T-cell (primary cell): ENCODE measurements around the gene TUBA4A. TPM values are rescaled to one million over a fixed set of nuclear protein-coding genes. Genes with fewer than 3 reads are reported as not detected.
"Not testable (repeated sequence)": the region's sequence is repeated elsewhere in the genome, so short reads cannot be mapped to it uniquely, and the experiment has no call there.

Experiments used
- ATAC-seq, 4 experiments: fragments of 200-7000 bp in 3 of 4; fragments of 150-1000 bp in 1 of 4; cut with Tn5 transposase; replicated peaks in 1 of 4; 1 replicate in 3 of 4; 2 replicates in 1 of 4; pipeline ENCODE4 v1.10.0; 2021; ENCODE audit warnings: moderate library complexity in 3 of 4, mild to moderate bottlenecking in 2 of 4, moderate number of reproducible peaks in 1 of 4
- CTCF ChIA-PET, 2 donors: fragments of 300-600 bp; sonication (Branson Sonifier 250); formaldehyde crosslinking; loops; one replicate each; lab custom pipeline; 2022; ENCODE audit warnings: antibody characterized with exemption in 2 of 2; lab: Charles Lee
- POLR2A ChIA-PET, 2 donors: fragments of 300-600 bp; sonication (Branson Sonifier 250); formaldehyde crosslinking; loops; one replicate each; lab custom pipeline; 2022; ENCODE audit warnings: antibody characterized with exemption in 2 of 2; lab: Charles Lee
- DNase-seq, 35 experiments: peaks; one replicate each; pipeline versions ENCODE4 v3.0.0 to v3.0.0-alpha.2; 2013 to 2023
- H3K27ac ChIP-seq: one replicate; pipeline ENCODE4 v1.5.1; 2013; ENCODE audit warnings: low read length
- H3K27me3 ChIP-seq, 2 experiments: replicated peaks in 1 of 2; 1 replicate in 1 of 2; 2 replicates in 1 of 2; pipeline versions ENCODE4 v1.6.1 to v1.7.0; 2013; ENCODE audit warnings: low read length in 1 of 2, mixed read lengths in 1 of 2; ENCODE audit not compliant: control insufficient read depth in 2 of 2, insufficient read depth in 2 of 2; ENCODE audit errors: extremely low read depth in 1 of 2
- H3K36me3 ChIP-seq, 2 donors: 1 replicate in 1 of 2; 2 replicates in 1 of 2; pipeline versions ENCODE4 v1.6.1 to v1.7.0; 2013; ENCODE audit warnings: low read length in 1 of 2; ENCODE audit not compliant: control insufficient read depth in 2 of 2, insufficient read depth in 1 of 2; ENCODE audit errors: extremely low read depth in 1 of 2
- H3K4me1 ChIP-seq, 2 experiments: 1 replicate in 1 of 2; 2 replicates in 1 of 2; pipeline versions ENCODE4 v1.6.1 to v1.7.0; 2013; ENCODE audit warnings: low read length in 2 of 2, mixed read lengths in 1 of 2; ENCODE audit not compliant: insufficient read depth in 2 of 2, control insufficient read depth in 1 of 2; ENCODE audit errors: extremely low read depth in 1 of 2
- H3K4me3 ChIP-seq, 2 donors: 1 replicate in 1 of 2; 2 replicates in 1 of 2; pipeline versions ENCODE4 v1.5.1 to v1.7.0; 2013; ENCODE audit warnings: mild to moderate bottlenecking in 2 of 2, low read length in 1 of 2, moderate library complexity in 1 of 2; ENCODE audit not compliant: control insufficient read depth in 1 of 2; ENCODE audit errors: extremely low read depth in 1 of 2
- H3K9me3 ChIP-seq: 2 replicates; pipeline ENCODE4 v1.7.0; 2013
- H3K27ac Mint-ChIP-seq, 2 donors: one replicate each; pipeline ENCODE4 v1.8.0; 2020 to 2021; ENCODE audit warnings: mild to moderate bottlenecking in 2 of 2, mixed read lengths in 2 of 2
- H3K27me3 Mint-ChIP-seq, 2 donors: one replicate each; pipeline ENCODE4 v1.8.0; 2021 to 2022; ENCODE audit warnings: mixed read lengths in 2 of 2
- H3K36me3 Mint-ChIP-seq: one replicate; pipeline ENCODE4 v1.8.0; 2021; ENCODE audit warnings: mixed read lengths
- H3K4me1 Mint-ChIP-seq, 3 donors: one replicate each; pipeline ENCODE4 v1.8.0; 2020 to 2022; ENCODE audit warnings: mixed read lengths in 3 of 3, mild to moderate bottlenecking in 1 of 3
- H3K4me3 Mint-ChIP-seq, 3 donors: one replicate each; pipeline ENCODE4 v1.8.0; 2020 to 2022; ENCODE audit warnings: mild to moderate bottlenecking in 3 of 3, mixed read lengths in 3 of 3, moderate library complexity in 3 of 3
- H3K9me3 Mint-ChIP-seq, 3 donors: one replicate each; pipeline ENCODE4 v1.8.0; 2020 to 2022; ENCODE audit warnings: mixed read lengths in 3 of 3
- WGBS: methylation state at CpG from one replicate; pipeline ENCODE4 v1.1.5; 2013; ENCODE audit warnings: missing lambda C conversion rate; ENCODE audit not compliant: insufficient coverage; 5-methylcytosine and 5-hydroxymethylcytosine counted together
- total RNA-seq, 35 experiments: library from RNA in 6 of 35; stranded (reverse) in 6 of 35; fragments of 120-200 nt in 1 of 35; gene quantifications; one replicate each; pipeline versions ENCODE4 v1.2.1 to v1.2.4 and lab custom pipeline; 2013 to 2026

Gene TUBA4A
- total RNA-seq, 5 donors from 2014 or later (not counting 1 experiment from before 2014, with no cell fraction given), result 108 to 196 (median 121) TPM

DNA sequence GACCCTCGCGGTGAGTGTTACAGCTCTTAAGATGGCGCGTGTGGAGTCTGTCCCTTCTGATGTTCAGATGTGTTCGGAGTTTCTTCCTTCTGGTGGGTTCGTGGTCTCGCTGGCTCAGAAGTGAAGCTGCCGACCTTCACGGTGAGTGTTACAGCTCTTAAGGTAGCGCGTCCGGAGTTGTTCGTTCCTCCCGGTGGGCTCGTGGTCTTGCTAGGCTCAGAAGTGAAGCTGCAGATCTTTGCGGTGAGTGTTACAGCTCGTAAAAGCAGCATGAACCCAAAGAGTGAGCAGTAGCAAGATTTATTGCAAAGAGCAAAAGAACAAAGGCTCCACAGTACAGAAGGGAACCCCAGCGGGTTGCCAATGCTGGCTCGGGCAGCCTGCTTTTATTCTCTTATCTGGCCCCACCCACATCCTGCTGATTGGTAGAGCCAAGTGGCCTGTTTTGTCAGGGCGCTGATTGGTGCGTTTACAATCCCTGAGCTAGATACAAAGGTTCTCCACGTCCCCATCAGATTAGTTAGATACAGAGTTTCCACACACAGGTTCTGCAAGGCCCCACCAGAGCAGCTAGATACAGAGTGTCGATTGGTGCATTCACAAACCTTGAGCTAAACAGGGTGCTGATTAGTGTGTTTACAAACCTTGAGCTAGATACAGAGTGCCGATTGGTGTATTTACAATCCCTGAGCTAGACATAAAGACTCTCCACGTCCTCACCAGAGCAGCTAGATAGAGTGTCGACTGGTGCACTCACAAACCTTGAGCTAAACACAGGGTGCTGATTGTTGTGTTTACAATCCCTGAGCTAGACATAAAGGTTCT, 53.0 kb downstream of the TUBA4A start:
- H3K4me1 Mint-ChIP-seq, result peaks cover 16 to 20% (median 16%) of the 10 kb centered on the region in 3 donors
- not testable (repeated sequence) for H3K27me3 ChIP-seq, H3K9me3 ChIP-seq, H3K36me3 ChIP-seq, H3K9me3 Mint-ChIP-seq, ATAC-seq, H3K36me3 Mint-ChIP-seq, H3K27me3 Mint-ChIP-seq
- Histone ChIP-seq H3K27ac (peak overlapping the region; percentile 34), H3K4me1 (peaks cover 0 to 16% of the 10 kb centered on the region in 2 experiments), H3K4me3 (peak overlapping the region in 1 of 2 donors; percentile 39)
- WGBS, result 50% methylated on average over 19 of the region's 26 CpGs
- peak overlapping the region; percentile 76 to 81 (median 78) for H3K4me3 Mint-ChIP-seq
- POLR2A ChIA-PET, result interaction anchor here in 1 of 2 donors (0.7 kb wide), 1 partner anchor 134 kb away, joined by 7 read pairs; no protein-coding TSS in a partner anchor
- H3K27ac Mint-ChIP-seq, result peak overlapping the region; percentile 87 to 88
- peak in 18 of 35 experiments; percentile 8 to 56 (median 24) for DNase-seq
- CTCF ChIA-PET, result interaction anchor here in 1 of 2 donors (0.6 to 1.1 kb wide), 4 partner anchors 11 to 295 kb away, joined by 3 to 10 read pairs (median 4); no protein-coding TSS in a partner anchor

Other genes starting within 250 kb of the TUBA4A start
- under 1 TPM in 1 of 5 donors, not detected in 4; 0.16 TPM for gene CFAP65, start 212.4 kb downstream of the TUBA4A start, total RNA-seq
- under 1 TPM in 2 of 5 donors, not detected in 3; 0.12 to 0.28 TPM for gene IHH, start 193.0 kb downstream of the TUBA4A start, total RNA-seq
- gene NHEJ1, start 93.1 kb downstream of the TUBA4A start, total RNA-seq, result 10 to 100 TPM; 17.3 to 21.1 (median 18.2) TPM
- gene SLC23A3, start 83.9 kb downstream of the TUBA4A start, total RNA-seq, result 1 to 10 TPM in 3 of 5 donors, under 1 TPM in 2; 0.54 to 8.7 (median 5.1) TPM
- 10 to 100 TPM; 49.2 to 89.5 (median 83.2) TPM for gene CNPPD1, start 77.0 kb downstream of the TUBA4A start, total RNA-seq
- gene RETREG2, start 75.6 kb downstream of the TUBA4A start, total RNA-seq, result 100 to 1,000 TPM in 3 of 5 donors, 10 to 100 TPM in 2; 85.2 to 131 (median 109) TPM
- 10 to 100 TPM; 61.7 to 91.6 (median 85.6) TPM for gene ZFAND2B, start 47.1 kb downstream of the TUBA4A start, total RNA-seq
- 10 to 100 TPM in 3 of 5 donors, 1 to 10 TPM in 2; 4.1 to 16.5 (median 13.0) TPM for gene ABCB6, start 35.0 kb downstream of the TUBA4A start, total RNA-seq
- 10 to 100 TPM; 52.5 to 72.9 (median 57.6) TPM for gene ATG9A, start 24.3 kb downstream of the TUBA4A start, total RNA-seq
- gene ANKZF1, start 24.1 kb downstream of the TUBA4A start, total RNA-seq, result 100 to 1,000 TPM; 119 to 220 (median 194) TPM
- gene GLB1L, start 8.5 kb downstream of the TUBA4A start, total RNA-seq, result 1 to 10 TPM; 1.1 to 3.0 (median 1.8) TPM
- gene STK16, start 8.4 kb downstream of the TUBA4A start, total RNA-seq, result 10 to 100 TPM; 19.3 to 26.6 (median 21.3) TPM
- gene TUBA4B, start 675 bp downstream of the TUBA4A start, total RNA-seq, result not detected
- 100 to 1,000 TPM in 2 of 5 donors, 10 to 100 TPM in 3; 83.0 to 150 (median 91.8) TPM for gene DNAJB2, start 25.4 kb upstream of the TUBA4A start, total RNA-seq
- gene PTPRN, start 55.5 kb upstream of the TUBA4A start, total RNA-seq, result under 1 TPM in 1 of 5 donors, not detected in 4; 0.63 TPM
- not detected for gene RESP18, start 78.8 kb upstream of the TUBA4A start, total RNA-seq
- 10 to 100 TPM; 73.5 to 88.8 (median 85.4) TPM for gene DNPEP, start 134.0 kb upstream of the TUBA4A start, total RNA-seq
- gene DES, start 164.5 kb upstream of the TUBA4A start, total RNA-seq, result 1 to 10 TPM in 2 of 5 donors, under 1 TPM in 1, not detected in 2; 0.98 to 1.3 (median 1.3) TPM
- gene SPEG, start 180.9 kb upstream of the TUBA4A start, total RNA-seq, result 10 to 100 TPM; 13.8 to 23.9 (median 18.9) TPM
- 10 to 100 TPM; 20.6 to 47.7 (median 41.3) TPM for gene GMPPA, start 245.0 kb upstream of the TUBA4A start, total RNA-seq